GM21515 (cell line): Measurements from ENCODE around the gene RTN4R.
"Not testable (repeated sequence)": the region's sequence is repeated elsewhere in the genome, so short reads cannot be mapped to it uniquely, and the experiment has no call there.

Experiments
- ATAC-seq: cut with Tn5 transposase; IDR thresholded peaks from one replicate; pipeline ENCODE4 v1.9.1; 2021; ENCODE audit not compliant: unreplicated experiment

Gene RTN4R

DNA sequence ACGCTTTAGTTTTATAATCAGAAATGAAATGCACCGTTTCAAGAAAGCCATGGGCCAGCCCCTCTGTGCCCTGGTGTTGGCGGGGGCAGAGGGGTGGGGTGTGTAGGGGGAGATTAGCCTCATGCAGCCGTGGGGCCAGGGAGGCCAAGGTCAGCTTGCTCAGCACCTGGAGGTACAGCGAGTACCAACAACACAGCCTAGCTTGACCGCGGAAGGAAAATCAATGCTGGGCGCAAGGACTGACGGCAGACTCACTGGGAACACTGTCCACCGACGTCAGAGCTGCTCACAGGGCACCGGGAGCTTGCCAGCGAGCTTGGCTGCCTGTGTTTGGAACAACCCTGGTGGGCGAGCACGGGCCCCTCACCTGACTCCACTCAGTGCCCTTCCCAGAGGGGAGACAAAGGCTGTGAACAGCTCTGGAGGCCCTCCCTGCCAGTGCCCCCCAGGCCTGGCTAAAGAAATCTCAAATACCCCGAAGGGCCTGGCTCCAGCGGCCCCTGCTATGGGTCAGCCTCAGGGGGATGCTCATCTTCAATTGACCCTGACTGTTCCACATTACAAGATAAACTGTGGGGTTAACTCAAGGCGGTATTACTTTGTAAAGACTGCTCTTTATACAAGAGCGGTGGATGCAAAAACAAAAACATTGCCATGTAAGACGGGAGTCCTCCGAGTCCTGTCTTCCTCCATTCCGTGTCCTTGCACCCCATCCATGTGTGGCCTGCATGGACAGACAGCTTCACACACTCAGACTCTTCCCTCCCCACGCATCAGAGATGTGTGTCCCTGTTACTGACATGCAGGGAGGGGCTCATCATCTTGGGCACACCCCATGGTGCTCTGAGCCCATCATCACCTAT is 21.3 kb upstream of the RTN4R start:
- not testable (repeated sequence) for ATAC-seq

DNA sequence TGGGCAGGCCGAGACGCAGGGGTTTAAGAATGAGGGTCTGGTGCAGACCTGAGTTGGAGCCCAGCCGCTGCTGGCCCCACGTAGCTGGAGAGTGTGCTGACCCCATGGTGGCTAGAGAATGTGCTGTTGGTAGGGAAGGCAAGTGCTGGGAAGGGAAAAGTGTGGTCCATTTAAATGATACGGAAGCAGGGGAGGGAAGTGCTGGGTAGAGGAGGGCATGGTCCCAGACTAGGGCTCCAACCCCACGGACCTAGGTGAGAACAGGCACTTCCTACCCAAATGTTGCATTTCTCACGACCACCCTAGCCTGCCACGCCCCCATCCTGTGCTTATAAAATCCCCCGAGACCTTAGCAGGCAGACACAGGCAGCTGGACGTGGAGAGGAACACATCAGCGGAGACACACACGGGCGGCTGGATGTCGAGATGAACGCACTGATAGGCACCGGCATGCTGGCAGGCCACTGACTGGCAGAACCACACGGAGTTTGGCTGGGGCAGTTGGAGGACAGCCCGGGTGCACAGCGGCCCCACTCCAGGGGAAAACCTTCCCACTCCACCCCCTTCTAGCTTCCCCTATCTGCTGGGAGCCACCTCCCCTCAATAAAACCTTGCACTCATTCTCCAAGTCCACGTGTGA is 18.8 kb upstream of the RTN4R start:
- not testable (repeated sequence) for ATAC-seq

GRCh38 chr22:20286312-20286660 is 18.2 kb upstream of the RTN4R start:
- ATAC-seq = not testable (repeated sequence)

- ATAC-seq = not testable (repeated sequence)
Measured at GRCh38 chr22:20285473-20286311, 17.6 kb upstream of the RTN4R start.

DNA sequence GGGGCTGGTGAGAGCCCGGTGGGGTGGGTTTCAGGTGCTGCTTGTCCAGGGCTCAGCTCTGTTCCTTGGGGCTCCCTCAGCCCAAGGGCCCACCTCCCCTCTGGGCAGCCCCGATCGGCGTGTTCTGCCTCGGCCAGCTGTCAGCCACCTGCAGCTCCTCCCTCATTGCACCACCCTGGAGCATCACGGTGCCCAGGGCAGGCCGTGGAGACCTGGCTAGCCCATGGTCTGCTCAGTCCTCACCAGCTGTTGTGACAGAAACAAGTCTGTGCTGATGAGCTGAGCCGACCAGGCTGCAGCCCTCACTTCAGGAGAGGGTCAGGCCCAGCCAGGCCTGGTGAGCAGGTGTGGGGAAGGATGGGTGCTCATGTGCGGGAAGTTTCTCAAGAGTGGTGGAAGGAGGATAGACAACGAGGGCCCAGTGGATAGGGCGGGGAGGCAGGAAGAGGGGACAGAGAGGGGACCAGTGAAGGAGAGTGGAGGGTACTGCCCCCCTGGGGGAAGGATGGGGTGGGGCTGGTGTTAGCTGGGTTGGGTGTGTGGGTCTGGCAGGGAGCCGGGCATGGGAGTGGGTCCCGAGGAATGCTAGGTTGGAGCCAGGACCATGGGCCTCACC is 16.5 kb upstream of the RTN4R start:
- no peak for ATAC-seq

- ATAC-seq = no peak
Measured at GRCh38 chr22:20283674-20284066, 15.6 kb upstream of the RTN4R start.

DNA sequence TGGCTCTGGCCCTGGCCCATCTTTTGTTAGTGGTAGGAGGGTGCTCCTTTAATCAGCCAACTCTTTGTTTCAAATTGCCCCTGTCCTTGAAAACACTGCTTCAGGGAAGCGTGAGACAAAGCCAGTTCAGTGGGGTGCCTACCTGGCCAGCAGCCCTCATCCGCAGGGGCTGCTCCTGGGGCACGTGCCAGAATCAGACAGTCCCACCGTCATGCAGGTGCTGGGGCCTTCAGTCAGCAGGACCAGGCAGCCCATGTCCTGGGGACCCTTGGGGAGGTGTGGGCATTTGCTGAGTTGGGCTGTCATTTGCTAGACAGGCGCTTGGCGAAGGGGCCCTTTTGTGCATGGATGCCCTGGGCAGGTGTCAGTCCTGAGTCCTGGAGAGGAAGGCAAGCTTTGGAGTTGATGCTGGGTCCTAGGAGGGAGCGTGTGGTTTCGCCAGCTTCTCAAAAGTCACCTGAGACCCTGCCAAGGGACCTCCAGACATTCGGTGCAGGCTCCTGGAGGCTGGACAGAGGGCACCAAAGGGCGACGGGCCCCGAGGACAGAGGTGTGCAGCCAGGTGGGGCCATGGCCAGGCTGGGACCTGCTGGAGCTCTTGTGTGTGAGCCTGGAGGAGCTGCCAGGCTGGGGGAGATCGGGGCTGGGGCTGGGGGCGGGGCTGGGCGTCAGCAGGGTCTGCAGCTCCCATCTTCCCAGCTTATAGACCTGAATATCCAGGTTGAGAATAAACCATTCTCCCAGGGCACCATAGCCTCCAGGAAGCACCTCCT is 15.0 kb upstream of the RTN4R start:
- no peak for ATAC-seq

DNA sequence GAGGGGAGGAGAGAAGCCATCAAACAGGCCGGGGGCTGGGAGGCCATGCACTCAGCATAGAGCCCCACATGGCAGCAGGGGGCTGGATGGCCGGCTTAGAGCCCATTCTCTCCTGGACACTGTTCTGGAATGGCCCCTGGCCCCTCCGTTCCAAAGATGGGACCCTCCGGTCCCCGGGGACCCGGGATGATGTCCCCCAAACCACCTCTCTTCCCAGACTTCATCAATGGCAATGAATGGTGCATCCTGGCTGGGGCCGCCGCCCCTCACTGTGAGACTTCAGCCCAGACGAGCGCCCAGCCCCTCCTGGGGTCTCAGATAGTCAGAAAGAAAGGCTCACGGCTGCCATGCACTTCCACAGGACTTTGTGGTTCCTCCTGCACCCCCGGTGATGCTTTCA is 13.8 kb upstream of the RTN4R start:
- ATAC-seq = no peak

DNA sequence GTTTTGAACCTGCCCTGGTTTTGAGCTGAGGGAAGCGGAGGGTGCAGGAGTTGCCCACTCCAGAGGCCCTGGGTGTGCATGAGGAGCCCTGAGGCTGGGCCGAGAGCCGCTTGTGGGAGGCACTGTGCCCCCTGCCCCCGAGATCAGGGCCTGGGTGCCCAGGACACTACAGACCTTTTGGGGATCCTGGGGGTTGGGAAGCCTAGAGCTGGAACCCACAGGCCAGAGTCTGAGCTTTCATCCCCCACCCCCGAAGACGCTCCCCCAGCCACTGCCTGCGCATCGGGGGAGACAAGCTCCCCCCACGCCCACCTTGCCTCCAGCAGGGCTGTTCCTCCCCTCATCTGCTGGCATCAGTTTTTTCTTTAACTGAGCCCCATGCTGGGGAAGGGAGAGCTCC is 13.4 kb upstream of the RTN4R start:
- ATAC-seq = not testable (repeated sequence)

DNA sequence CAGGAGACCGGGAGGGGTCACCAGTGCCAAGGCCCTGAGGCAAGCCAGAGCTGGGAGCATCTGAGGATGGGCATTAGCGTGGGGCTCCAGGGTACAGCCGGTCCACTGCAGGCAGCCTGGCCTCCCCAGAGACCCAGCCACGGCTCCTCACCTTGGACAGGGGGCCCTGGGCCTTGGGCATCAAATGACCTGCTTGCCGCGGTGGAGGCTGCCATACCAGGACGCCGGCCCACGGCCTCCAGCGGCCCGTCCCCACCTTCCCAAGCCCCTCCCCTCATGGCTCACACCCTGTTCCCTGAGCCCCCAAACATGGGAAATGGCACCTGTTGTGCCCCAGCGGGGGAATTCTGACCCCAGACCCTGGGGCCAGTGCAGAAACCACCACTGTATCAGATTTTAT is 12.7 kb upstream of the RTN4R start:
- ATAC-seq = no peak

DNA sequence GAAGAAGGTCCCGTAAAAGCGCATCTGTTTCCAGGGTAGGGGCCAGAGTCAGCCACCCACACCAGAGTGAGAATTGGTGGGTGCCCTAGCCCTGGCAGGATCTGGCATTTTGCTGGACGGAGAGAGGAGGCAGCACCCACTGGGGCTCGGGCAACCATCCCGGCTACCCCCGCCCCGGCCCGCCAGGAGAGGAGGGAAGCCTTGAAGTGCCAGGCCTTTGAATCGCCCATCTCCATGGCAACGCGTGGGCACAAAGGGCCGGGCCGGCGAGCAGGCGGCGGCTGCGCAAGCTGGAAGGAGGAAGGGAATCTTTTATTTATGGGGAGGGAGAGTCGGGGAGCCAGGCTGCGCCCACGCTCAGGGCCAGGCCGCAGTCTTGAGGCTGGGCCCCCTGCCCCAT is 12.0 kb upstream of the RTN4R start:
- ATAC-seq = not testable (repeated sequence)

GRCh38 chr22:20279662-20280134 is 11.6 kb upstream of the RTN4R start:
- ATAC-seq = no peak

DNA sequence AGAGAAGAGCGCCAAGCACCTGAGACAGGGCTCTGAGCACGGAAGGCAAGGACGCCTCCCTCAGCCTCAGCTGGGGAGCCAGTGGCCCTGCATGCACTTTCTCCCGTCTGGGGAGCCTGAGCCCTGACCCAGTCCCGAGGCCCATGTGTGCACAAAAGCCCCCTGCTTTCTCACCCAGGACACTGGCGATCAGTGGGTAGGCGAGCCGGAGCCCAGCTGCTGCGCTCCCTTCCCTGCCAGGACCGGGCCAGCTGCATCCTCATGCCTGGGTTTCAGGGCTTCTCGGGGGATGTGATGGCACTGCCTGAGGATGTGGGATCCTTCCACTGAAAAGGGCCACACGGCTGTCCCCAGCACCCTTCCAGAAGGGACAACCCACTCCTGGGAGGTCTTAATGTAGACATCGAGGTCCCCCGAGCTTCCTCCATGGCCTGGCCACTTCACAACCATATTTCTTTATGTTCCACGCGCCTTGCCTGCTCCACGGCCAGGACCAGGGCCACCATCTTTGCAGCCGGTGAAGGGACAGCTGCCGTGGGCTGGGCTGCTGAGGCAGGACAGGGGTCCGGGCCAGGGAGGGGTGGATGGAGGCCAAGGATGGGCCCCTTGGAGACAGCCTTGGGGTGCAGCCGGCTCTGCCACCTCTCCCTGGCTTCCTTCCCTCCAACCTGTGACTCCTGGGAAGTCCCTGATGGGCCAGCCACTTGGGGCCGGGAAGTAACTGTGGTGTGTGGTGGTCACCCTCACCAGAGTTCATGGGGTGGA is 10.8 kb upstream of the RTN4R start:
- ATAC-seq = not testable (repeated sequence)

- not testable (repeated sequence) for ATAC-seq
Measured at GRCh38 chr22:20277936-20278635, 10.0 kb upstream of the RTN4R start.

GRCh38 chr22:20276468-20276867 is 8.3 kb upstream of the RTN4R start:
- ATAC-seq = no peak

DNA sequence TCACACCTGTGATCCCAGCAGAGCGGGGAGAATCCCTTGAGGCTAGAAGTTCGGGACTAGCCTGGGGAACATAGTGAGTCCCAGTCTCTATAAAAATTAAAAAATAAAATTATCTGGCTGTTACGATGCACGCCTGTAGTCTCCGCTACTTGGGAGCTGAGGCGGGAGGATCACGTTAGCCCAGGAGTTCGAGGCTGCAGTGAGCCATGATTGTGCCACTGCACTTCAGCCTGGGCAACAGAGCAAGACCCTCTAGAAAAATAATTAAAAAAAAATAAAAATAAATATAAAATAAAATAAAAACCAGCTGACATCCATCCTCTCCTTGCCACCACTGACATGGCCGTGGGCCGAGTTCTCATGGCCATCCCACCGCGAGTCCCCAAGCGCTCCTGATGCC is 7.7 kb upstream of the RTN4R start:
- ATAC-seq = no peak

- ATAC-seq = not testable (repeated sequence)
Measured at GRCh38 chr22:20275325-20275724, 7.2 kb upstream of the RTN4R start.

- not testable (repeated sequence) for ATAC-seq
Measured at GRCh38 chr22:20274374-20274773, 6.3 kb upstream of the RTN4R start.

DNA sequence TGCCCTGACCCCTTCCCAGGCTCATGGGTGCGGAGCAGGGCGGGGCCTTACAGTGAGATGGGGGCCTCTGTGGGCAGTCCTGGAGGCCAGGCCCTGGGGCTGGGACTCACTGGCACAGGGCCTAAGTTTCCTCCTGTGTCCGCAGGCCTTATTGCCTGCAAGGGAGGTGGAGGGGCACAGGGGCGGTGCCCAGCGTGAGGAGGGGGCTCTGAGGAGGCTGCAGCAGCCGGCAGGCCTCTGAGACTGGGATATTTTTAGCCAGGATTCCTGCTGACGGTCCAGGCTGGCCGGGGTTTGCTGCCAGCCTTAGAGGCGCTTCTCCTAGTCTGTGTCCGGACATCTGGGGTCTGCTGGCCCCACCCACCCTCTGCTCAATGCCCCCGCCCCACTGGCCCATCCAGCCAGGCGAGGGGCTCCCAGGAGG is 5.7 kb upstream of the RTN4R start:
- ATAC-seq = no peak
